ENCODE measurements around the gene DENND1B. TPM values are rescaled to one million over a fixed set of nuclear protein-coding genes. Genes with fewer than 3 reads are reported as not detected.
"Not testable (repeated sequence)": the region's sequence is repeated elsewhere in the genome, so short reads cannot be mapped to it uniquely, and the experiment has no call there.

Gene DENND1B
- total RNA-seq, 1 donor from 2014 or later: 9.5 TPM

- ATAC-seq (no peak), DNase-seq (ENCODE audit: low spot score) (no peak)
Observed at GRCh38 chr1:197745911-197746310, 29.4 kb downstream of the DENND1B start.

GRCh38 chr1:197744979-197745378 lies 30.3 kb downstream of the DENND1B start:
- DNase-seq (ENCODE audit: low spot score) (no peak), ATAC-seq (no peak)

DNA sequence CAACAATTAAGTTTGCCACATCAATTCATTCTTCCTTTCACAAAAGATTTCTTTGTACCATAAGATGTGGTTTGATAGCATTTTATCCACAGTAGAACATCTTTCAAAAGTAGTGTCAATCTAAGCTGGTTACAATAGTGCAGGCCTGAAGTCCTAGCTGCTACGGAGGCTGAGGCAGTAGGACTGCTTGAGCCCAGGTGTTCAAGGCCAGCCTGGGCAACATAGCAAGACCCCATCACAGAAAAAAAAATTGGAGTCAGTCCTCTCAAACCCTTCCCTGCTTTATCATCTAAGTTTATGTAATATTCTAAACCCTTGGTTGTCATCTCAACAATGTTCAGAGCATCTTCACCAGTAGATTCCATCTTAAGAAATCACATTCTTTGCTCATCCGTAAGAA lies 31.7 kb downstream of the DENND1B start:
- no peak for ATAC-seq

DNA sequence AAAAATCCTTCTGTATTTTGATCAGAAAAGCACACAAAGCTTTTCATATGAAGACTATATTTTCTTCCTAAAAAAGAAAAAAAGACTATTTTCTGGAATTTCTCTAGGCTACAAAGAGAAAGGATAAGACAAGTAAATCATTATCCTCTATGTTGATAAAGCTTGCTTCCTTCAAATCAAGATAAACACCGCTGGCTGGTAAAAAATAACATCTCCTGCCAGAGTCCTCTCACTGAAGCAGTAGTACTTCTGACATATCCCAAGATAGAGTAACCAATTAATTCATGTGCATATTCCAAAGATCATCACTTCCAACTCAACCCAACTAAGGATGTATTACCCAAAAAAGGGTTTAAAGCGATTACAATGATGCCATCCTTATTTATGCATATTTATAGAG lies 34.3 kb downstream of the DENND1B start:
- DNase-seq (ENCODE audit: low spot score) (no peak), ATAC-seq (peak; percentile 77)

More for the DNA sequence above, 31.7 kb downstream of the DENND1B start:
- no peak for DNase-seq (ENCODE audit: low spot score)

GRCh38 chr1:197738927-197739326 lies 36.4 kb downstream of the DENND1B start:
- ATAC-seq (no peak), DNase-seq (ENCODE audit: low spot score) (no peak)

DNA sequence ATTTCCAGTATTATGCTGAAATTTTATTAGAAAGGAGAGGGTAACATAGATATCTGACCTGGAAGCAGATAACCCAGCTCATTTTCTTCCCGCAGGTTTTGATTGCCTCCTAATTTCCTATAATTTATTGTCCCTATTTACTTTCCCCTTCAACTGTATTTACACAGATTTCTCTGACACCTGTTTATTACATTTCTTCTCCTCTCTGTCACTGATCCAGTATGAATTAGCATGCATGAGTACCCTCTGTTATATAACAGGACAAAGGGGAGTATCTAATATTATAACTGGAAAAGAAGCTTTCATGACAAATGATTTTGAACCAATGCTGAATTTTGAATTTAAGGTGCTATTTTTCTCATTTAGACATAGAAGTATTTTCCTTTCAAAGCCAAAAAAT lies 37.4 kb downstream of the DENND1B start:
- DNase-seq (ENCODE audit: low spot score): no peak
- ATAC-seq: no peak

DNA sequence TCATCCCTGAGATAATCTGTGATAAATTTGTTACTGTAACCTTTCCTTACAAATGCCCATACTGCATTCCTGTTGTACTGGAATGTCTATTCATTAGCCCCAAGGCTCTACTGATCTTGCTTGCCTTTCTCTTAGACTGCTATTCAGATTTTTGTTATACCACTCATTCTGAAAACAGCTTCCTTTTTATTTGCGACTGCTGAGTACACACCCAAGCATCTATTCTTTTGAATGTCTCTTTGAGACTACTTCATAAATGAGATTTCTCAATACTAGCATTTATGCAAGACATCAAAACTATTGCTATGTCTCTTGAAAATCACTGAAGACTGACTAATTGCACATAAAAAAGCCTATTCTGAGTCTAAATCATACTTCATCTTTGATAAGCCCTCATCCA lies 38.6 kb downstream of the DENND1B start:
- no peak for DNase-seq (ENCODE audit: low spot score)
- no peak for ATAC-seq

DNA sequence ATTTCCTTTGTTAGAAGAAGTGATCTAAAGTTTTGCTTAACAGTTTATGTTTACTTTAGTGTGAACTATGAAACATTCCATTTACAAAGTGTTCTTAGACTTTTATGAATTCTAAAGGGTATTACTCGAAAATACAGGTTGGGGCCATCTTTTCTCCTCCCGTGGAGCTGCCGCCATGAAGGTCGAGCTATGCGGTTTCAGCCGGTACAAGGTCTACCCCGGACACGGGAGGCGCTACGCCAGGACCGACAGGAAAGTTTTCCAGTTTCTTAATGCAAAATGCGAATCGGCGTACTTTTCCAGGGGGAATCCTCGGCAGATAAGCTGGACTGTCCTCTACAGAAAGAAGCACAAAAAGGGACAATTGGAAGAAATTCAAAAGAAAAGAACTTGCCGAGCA lies 39.8 kb downstream of the DENND1B start:
- ATAC-seq: no peak
- no peak for DNase-seq (ENCODE audit: low spot score)

GRCh38 chr1:197733324-197733723 lies 42.0 kb downstream of the DENND1B start:
- ATAC-seq (no peak), DNase-seq (ENCODE audit: low spot score) (no peak)

DNA sequence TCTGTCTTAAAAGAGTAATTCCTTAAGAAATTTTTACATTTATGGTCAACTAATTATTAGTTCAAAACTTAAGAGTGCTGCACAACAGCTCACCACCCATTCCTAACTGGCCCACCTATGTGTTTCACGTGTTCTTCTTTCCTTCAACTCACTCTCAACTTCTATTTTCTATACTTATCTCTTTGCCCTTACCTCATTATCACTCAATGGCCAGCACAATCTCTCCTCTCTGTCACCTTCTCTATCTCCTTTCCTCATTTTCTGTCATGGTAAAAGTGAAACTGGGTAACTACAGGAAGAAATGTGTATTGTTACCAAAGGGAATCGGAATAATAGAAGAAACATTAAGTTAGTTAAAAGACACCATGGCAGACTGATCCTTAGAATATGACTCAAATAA lies 43.1 kb downstream of the DENND1B start:
- ATAC-seq: no peak

GRCh38 chr1:197731449-197731848 lies 43.8 kb downstream of the DENND1B start:
- ATAC-seq (no peak), DNase-seq (ENCODE audit: low spot score) (no peak)

More for the DNA sequence above, 43.1 kb downstream of the DENND1B start:
- DNase-seq (ENCODE audit: low spot score): no peak

DNA sequence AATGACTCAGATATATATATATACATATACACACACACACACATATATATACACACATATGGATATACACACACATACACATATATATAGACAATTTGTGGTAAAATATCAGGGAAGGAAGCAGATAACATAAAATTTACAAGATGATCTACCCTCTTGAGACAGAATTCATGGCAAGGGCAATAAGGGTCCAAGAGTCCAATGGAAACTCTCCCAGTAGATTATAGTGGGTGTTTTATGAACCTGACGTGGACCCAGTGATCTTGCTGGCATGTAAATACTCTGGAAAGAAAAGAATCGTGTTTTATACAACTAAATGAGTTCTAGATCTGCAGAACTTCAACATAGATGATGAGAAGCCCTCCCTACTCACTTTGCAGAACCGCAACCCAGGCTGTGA lies 49.3 kb downstream of the DENND1B start:
- ATAC-seq (no peak), DNase-seq (ENCODE audit: low spot score) (no peak)

DNA sequence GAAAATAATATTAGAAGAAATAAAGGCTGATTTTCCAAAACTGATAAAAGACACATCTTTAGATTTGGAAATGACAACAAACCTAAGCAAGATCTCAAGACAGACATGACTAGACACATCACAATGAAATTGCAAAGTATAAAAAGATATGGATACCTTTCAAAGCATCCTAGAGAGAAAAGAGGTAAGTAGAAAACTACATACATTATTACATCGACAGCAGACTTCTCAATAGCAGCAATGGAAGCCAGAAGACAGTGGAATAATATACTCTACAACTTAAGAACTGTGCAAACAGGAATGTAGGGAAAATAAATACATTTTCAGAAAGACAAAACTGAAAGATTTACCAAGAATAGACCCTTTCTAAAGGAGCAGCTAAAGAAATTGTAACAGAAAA lies 50.2 kb downstream of the DENND1B start:
- DNase-seq (ENCODE audit: low spot score) (no peak), ATAC-seq (no peak)

DNA sequence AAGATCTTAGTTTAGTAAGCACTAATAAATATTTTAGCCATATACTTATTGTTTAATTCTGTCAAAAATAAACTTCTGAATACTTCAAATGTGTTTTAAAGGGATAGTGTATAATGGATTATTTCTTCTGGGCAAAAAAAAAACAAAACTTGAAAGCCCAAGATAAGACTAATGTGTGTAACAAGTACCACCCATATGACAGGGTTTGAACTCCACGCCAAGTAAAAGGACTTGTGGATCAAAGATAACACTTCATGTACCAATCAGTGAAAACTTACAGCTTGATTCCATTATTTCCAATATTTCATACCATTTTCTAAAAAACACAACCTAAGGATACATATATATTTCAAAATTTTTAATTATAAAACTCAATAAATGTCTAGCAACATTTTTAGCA lies 59.5 kb downstream of the DENND1B start:
- DNase-seq (ENCODE audit: low spot score) (no peak), ATAC-seq (no peak)

DNA sequence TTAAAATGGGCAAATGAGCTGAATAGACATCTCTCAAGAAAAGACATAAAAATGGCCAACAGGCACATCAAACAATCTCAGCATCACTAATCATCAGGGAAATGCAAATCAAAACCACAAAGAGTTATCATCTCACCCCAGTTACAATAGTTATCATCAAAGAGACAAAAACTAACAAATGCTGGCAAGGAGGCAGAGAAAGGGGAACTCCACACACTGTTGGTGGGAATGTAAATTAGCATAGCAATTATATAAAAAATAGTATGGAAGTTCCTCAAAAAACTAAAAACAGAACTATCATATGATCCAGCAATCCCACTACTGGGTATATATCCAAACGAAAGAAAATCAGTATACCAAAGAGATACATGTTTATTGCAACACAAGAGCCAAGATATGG lies 68.7 kb downstream of the DENND1B start:
- ATAC-seq (no peak), DNase-seq (ENCODE audit: low spot score) (no peak)

DNA sequence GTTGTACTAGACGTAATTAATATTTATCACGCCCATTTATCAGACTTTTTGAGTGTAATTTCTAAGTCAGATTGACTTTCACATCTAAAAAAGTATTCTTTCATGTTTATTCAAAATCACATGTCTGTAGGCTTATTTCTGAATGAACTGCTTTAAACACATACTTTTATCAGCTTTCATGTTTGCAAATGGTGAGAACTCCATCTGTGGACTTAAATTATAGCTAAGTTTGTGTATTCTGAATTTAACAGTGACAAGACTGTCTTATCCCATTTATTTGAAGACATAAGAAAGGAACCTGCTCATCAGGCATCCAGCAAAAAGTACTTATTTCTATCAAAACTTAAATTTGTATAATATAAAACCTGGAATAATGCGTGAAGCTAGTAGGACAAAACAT lies 69.3 kb downstream of the DENND1B start:
- DNase-seq (ENCODE audit: low spot score): no peak
- ATAC-seq: no peak

DNA sequence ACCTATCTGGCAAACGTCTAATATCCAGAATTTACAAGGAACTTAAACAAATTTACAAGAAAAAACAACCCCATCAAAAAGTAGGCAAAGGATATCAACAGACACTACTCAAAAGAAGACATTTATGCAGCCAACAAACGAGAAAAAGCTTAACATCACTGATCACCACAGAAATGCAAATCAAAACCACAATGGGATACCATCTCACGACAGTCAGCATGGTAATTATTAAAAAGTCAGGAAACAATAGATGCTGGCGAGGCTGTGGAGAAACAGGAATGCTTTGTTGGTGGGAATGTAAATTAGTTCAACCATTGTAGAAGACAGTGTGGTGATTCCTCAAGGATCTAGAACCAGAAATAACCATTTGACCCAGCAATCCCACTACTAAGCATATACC lies 74.6 kb downstream of the DENND1B start:
- not testable (repeated sequence) for ATAC-seq

DNA sequence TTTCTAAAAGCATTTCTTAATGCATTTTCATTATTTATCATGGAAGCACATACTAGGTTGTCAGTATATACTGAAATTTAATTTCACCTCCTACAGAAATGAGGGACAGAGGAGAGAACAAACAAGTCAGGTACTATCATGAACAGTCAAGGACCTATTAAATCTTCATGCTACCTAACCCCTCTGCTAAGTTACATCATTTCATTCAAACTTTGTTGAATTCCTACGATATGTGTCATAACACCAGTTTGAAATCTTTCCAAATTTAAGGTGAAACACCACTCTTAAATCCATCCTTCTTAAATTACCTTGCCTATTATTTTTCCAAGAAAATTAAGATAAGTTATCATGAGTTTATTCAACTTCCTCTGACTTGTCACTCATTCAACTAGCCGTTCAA lies 78.9 kb downstream of the DENND1B start:
- ATAC-seq (no peak), DNase-seq (ENCODE audit: low spot score) (no peak)

More for the DNA sequence above, 74.6 kb downstream of the DENND1B start:
- not testable (repeated sequence) for DNase-seq (ENCODE audit: low spot score)

DNA sequence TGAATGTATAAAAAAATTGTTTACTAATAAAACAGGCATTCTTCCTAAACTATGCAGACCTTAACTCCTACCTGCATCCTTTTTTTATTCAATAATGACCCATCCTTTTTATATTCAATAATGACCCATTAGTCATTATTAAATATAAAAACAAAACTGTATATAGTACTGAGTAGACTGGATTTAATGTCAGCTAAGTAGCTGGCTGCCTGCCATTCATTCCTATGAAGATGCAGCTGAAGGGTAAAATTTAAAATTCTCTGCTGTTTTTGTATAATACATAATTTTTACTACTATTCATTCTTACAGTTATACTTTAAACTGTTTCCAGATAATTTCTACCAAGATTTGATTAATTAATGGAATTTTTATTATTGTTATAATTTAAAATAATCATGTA lies 79.3 kb downstream of the DENND1B start:
- DNase-seq (ENCODE audit: low spot score): no peak
- ATAC-seq: no peak

- DNase-seq (ENCODE audit: low spot score) (no peak), ATAC-seq (peak; percentile 73)
Observed at GRCh38 chr1:197692965-197693364, 82.3 kb downstream of the DENND1B start.

- DNase-seq (ENCODE audit: low spot score) (no peak), ATAC-seq (peak; percentile 65)
Observed at GRCh38 chr1:197691816-197692215, 83.5 kb downstream of the DENND1B start.

GRCh38 chr1:197690074-197690473 lies 85.2 kb downstream of the DENND1B start:
- DNase-seq (ENCODE audit: low spot score) (no peak), ATAC-seq (no peak)

GRCh38 chr1:197688233-197688632 lies 87.0 kb downstream of the DENND1B start:
- DNase-seq (ENCODE audit: low spot score) (no peak), ATAC-seq (no peak)
